Activated T-cell treated with anti-CD3 and anti-CD28 coated beads for 24 hours (primary cell): Measurements from ENCODE around the gene CEP170B.
"Not testable (repeated sequence)": the region's sequence is repeated elsewhere in the genome, so short reads cannot be mapped to it uniquely, and the experiment has no call there.

Experiments
- DNase-seq: peaks from one replicate; pipeline ENCODE4 v3.0.0-alpha.2; 2020; ENCODE audit warnings: low read depth

CEP170B gene

DNA sequence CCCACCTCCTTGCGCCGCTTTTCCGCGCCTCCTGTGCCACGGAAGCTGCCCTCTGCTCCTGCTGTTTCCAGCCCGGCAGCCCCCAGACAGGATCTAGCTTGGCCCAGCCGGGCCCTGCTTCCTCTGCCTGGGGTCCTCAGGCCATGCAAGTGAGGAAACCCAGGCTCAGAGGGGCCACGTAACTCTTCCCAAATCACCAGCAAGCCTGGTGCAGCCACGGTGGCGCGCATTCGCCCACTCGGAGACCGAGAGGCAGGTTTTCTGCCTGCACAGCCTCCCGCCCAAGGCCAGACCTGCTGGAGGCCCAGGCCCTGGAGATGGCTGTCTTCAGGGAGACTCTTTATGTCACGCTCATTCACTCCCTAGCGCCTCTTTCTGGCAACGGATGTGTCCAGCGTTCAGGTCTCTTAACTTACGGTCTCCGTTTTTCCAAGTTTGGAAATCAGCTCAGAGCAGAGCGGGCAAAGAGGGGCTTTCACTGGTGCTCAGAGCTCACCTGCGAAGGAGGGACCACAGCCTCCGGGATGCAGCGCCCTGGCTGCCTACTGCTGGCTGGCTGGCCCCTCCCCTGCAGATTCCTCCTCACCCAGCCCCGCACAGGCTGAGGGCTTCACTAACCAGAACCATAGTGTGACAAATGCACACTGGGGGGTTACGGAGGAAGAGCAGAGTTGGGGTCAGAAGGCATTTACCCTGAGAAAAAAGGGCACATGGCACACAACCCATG, 20.6 kb upstream of the CEP170B start:
- no peak for DNase-seq

DNA sequence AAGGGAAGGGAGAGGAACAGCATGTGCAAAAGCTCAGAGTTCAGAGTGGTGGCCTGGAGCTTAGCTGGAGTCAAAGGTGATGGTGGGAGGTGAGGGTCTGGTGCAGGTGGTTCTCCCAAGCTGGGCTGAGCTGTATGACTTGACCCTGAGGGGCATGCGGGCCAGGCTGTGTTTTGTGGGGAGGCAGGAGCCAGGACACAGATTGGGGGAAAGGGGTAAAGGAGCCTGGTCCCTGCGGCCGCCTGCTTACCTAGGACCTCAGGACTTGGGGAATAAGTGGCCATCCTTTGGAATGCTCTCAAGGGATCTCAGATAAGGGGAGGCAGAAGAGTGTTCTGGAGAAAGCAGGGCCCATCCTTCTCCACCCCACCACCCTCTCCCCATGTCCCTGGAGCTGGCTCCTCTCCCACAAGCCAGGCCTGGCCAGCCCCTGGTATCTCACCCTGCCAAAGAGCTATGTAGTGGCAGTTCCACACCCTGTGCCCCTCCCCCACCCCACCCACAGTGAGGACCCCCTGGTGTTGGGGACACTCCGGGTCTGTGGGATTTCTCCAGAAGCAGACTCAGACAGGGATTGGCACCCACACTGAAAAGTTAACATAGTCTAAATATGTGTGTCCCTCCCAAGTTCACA, 19.9 kb upstream of the CEP170B start:
- DNase-seq, result no peak

DNA sequence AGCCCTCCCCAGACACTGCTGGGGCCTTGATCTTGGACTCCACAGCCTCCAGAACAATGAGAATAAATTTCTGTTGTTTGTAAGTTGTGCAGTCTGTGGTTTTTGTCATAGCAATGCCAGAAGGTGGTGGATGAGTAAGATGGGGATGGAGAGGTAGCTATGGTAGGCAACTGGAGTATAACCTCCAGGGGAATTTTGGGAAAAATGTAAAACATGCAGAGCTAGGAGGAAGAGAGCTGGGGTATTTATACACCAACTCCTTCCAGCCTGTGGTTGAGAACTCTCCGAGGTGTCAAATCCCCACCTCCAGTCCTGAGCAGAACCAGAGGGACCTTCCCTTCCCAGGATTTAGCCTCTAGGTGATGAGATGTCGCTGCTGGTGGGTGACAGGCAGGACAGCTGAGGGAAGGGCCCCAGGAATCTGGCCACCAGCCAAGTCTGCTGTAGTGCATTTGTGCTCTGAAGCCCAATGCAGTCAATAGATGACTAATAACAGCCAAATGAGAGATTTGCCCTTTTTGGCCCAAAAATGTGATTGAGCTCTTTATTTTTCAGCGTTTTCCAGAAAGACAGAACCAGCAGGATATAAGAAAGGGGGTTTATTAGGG, 19.1 kb upstream of the CEP170B start:
- DNase-seq, result no peak

DNA sequence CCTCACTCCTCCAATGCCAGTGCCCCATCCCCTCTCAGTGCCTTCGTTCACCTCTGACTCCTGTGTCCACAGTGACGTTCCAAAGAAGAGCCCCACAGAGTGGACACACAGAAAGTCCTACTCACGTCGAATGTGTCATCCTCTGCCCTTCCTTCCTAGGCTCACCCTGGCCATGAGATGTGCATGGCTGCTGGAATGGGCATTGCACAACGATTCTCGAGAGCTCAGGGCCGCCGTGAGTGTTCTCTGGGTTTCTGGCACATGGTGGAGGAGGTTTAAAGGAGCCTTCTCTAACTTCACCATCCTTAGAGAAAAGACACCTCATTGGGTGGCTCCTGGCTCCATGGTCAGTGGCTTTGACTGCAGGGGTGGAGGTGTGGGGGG, 12.8 kb upstream of the CEP170B start:
- no peak for DNase-seq

DNA sequence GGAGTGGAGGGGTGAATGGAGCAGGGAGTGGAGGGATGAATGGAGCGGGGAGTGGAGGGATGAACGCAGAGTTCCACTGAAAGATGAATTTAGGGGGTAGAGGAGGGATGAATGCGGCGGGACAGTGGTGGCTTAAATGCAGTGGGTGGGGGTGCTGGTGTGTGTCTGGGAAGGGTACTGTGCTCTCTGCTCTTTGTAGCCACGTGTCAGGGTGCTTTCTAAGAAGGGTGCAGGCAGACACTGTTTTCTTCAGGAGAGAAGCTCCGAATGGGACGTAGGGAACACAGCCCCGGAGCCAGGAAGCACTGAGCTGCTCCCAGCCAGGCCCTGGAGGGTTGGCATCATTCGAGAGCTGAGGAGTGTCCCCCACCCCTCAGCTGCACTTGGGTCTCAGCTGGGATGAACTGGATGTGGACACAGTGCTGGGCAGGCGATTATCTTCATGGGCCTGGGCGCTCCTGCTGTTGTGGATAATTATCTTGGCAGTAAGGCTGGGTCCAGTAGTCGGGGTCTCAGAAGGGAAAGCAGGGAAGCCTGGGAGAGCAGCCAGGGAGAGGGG, 9.5 kb upstream of the CEP170B start:
- no peak for DNase-seq

DNA sequence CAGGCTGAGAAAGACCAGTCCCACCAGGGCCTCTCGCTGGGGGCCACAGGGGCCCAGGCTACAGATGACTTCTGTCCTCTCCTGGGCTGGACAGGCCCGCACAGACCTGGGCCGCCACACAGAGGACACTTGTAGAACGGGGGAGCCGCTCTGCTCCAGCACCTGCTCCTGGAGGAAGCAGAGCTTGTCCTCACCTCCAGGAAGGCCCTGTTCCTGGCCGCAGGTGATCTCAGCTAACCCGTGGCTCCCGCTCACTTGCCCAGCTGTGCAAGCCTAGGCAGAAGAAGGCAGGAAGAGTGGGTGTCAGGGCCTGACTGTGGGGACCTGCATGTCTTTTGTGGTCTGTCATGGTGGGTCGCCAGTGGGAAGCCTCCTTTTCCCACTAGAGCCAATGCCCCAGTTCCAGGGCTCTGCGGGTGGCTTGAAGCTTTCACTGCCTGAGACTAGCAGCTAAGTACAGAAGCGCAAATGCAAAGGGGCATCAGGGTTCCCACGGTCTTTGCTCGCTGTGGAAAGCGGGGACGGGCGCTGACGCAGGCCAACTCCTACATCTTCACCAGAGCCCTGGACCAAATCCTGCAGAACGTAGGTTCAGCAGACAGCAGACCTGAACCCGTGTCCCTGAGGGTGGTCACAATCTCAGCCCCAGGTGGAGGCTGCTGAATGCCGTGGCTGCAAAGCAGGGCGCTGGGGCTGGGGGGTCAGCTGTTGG, 8.8 kb upstream of the CEP170B start:
- DNase-seq, result no peak

DNA sequence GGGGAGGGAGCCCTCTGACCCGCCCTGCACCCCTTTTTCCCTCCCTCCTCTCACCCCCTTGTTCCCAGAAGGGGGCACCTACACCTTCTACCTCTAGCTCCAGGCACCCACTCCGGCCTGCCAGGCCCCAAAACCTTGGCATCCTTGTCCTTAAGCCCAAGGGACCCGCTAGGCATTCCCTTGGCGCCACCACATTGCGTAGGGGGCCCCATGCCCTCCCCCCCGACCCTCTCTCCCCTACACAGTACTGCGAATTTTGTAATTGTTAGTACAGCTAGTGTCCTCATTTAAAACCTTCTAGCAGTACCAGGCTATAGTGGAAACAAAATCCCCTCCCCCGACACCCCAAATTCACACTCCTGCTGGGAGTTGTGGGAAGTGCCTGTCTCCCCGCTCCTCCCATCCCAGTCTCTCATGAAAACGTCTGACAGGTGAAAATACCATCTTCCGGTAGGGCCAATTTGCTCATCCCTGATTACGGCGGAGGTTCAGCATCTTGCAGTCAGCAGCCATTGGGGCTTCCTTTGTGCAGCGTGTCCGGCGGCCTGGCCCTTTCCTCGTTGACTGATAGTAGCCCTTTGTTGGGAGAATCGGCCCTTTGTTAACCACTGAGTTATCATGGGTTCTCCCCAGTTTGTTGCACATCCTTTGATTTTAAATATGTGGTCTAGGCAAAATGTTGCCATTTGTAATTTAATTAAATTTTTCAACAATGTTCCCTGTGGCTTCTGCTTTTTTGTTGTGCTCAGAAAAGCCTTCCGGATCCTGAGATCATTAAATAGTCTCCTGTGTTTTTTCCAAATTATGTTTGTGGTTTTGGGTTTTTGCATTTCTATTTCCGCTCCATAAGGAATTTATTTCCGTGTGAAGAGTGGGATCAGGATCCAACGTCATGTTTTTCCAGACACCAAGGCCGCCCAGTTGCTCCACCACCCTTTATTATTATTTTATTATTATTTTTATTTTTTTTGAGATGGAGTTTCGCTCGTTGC, 7.9 kb upstream of the CEP170B start:
- DNase-seq, result no peak

DNA sequence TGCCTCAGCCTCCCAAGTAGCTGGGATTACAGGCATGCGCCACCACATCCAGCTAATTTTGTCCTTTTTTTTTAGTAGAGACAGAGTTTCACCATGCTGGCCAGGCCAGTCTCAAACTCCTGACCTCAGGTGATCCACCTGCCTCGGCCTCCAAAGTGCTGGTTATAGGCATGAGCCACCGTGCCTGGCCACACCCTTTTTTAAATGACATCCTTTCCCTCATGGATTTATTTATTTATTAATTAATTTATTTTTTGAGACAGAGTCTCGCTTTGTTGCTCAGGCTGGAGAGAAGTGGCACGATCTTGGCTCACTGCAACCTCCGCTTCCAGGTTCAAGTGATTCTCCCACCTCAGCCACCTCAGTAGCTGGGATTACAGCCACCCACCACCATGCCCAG, 7.1 kb upstream of the CEP170B start:
- DNase-seq, result not testable (repeated sequence)

DNA sequence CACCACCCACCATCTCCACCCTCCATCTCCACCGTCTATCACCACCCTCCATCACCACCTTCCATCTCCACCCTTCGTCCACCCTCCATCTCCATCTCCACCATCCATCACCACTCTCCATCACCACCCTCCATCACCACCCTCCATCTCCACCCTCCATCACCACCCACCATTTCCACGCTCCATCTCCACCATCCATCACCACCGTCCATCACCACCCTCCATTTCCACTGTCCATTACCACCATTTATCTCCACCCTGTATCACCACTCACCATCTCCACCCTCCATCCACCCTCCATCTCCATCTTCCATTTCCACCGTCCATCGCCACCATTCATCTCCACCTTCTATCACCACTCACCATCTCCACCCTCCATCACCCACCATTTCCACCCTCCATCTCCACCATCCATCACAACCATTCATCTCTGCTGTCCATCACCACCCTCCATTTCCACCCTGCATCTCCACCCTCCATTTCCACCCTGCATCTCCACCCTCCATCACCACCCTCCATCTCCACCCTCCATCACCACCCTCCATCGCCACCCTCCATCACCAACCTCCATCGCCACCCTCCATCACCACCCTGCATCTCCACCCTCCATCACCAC, 6.1 kb upstream of the CEP170B start:
- no peak for DNase-seq

DNA sequence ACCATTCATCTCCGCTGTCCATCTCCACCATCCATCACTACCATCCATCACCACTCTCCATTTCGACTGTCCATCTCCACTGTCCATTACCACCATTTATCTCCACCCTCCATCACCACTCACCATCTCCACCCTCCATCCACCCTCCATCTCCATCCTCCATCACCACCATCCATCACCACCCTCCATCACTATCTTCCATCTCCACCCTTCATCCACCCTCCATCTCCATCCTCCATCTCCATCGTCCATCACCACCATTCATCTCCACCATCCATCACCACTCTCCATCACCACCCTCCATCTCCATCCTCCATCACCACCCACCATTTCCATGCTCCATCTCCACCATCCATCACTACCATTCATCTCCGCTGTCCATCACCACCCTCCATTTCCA, 5.2 kb upstream of the CEP170B start:
- no peak for DNase-seq

DNA sequence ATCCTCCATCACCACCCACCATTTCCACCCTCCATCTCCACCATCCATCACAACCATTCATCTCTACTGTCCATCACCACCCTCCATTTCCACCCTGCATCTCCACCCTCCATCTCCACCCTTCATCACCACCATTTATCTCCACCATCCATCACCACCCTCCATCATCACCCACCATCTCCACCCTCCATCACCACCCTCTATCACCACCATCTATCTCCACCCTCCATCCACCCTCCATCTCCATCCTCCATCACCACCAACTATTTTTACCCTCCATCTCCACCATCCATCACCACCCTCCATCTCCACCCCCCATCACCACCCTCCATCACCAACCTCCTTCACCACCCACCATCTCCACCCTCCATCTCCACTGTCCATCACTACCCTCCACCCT, 4.7 kb upstream of the CEP170B start:
- no peak for DNase-seq

DNA sequence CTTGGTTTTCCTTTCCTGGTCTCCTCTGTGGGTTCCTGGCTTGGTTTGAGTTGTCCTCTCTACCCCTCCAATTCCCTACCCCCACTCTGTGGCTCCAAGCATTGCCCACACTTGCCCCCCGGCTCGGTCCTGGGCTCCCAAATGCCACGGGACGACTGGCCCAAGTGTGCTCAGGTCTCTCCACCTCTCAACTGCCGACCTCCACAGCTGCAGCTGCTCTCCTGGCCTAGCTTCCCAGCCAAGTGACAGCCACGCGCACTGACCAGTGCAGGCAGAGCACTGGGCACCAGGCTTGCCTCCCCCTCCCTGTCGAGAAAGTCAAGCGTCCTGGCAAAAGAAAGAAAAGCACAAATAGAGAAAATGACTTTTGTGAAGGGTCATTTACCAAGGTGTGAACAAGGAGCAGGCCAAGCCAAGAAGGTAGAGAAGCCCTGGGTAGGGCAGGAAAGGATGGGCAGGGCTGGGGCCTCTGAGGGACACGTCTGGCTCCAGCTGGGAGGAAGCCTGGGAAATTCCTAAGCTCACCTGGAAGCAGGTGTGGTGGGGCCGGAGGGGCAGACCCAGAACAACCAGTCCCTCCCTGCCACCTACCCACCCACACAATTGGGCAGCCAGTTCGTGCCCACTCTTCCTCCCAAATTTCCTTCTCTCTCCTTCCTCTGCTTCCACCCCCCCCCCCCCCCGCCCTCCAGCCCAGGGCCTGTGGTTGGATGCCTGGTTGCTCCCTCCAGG, 1.8 kb upstream of the CEP170B start:
- DNase-seq, result no peak

DNA sequence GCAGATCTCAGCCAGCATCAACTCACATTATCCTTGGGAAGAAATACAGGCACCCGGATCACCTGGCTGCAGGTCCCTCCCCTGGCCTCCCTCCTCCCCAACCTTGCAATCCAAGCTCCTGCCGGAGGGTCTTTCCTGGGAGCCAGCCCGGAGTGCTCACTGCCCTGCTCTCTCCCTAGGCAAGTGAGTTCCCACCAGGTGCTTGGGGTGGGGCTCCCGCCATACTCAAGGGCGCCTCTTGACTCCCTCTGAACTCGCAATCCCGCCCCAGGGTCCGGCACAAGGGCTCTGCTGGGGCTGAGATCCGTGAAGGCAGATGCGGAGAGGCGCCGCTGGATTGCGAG, 1.2 kb upstream of the CEP170B start:
- no peak for DNase-seq

DNA sequence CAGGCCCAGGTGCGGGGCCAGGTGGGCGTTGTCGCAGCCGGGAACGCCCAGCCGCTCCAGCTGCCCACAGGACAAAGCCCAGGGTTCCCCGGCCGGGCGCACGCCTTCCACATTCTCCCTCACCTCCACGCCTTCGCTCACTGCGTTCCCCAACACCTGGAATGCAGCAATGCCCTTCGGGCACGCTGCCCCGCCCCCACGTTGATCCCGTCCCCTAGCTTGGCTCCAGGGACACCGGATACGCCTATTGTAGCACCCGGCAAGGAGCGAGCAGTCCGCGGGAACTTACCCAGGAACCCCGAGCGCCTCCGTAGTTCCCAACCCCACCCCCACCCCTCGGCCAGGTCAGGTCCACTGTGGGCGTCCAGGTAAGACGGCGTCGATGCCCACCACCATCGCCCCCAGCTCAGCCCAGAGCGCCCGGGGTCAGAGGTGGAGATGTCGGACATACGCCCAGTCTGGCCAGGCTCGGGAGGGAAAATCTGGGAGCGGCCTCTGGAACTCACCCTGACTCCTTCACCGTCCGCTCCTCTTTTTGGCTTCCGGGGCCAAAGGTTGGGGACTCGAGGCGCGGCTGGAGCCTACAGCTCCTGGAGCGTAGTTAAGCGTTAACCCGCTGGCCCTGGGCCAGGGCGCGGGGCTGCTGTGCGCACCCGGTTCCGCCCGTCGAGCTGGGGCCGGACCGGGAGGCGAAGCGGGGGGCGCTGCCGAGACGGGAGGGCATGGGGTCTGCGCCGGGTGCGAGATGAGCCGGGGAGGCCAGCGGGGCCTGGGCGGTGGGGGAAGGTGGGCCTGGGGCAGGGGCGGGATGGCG, 594 bp upstream of the CEP170B start:
- no peak for DNase-seq

DNA sequence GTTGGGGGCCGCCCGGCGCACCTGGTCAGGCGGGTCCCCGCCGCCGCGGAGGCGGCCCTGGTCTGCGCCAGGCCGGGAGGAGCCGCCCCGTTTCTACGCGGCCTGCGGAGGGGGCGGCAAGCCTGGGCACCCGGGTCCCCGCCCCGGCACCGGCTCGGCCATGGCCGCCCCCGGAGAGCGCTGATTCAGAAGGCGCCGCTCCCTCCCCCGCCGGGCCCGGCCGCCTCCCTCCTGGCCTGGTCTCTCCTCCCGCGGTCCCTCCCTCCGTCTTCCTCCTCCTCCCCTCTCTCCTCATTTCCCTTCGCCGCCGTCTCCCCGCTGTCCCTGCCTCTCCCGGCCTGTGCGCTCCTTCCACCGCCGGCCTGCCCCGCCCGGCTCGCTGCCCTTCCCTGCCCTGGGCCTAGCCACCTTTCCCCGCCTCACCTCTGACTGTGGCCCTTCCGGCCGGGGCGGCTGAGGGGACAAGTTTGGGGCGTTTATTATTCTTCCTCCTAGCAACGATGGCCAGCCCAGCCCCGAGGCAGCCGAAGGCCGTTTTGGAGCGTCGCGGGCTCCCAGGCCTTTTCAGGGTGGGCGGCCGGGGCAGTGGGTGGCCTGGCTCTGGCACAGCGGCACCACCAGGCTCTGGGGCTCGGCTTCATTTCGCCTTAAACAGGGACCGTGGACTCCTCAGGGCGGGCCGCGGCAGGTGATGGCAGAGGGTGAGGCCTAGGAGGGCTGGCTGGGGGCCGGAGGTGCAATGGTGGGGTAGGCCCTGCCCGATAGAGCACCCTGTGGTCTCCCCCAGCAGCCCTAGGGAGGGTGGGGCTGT, 768 bp downstream of the CEP170B start:
- no peak for DNase-seq

DNA sequence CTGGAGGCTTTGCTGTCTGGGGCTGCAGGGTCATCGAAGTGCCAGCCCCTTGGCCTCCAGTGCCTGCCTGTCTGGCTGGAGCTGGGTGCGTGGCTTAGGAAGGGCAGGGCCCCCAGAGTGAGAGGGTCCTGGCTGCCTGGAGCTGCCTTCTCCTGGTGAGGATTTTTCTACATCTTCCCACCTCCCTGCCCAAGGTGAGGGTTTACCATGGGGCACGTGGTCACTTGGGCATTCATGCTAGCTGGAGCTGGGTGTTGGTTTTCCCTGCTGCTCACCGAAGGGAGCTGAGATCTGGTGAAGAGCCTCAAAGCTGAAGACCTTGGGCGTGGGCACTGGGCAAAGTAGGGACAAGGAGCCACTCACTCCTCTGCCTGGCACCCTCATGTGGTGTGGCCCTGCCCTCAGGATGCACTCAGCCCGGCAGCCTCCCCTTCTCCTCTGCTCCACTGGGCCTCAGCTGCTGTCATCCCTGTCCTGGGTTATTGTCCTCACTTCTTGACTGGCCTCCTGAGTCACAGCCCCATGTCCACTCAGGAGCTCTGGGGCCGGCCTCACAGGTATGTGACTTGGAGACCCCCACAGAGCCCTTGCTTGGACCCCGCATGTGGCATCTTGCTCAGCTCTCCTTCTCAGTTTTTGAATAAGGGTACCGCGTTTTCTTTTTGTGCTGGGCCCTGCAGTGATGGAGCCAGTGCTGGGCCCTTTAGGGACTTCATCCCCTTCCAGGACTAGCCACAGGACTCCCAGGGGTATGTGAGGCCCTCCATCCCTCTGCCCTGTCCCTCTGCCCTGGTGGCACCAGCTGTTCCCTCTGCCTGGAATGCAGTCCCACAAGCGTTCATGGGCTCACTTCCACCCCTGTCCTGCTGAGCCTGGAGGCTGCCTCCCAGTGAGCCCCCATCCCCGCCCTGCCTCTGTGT, 1.6 kb downstream of the CEP170B start:
- no peak for DNase-seq

DNA sequence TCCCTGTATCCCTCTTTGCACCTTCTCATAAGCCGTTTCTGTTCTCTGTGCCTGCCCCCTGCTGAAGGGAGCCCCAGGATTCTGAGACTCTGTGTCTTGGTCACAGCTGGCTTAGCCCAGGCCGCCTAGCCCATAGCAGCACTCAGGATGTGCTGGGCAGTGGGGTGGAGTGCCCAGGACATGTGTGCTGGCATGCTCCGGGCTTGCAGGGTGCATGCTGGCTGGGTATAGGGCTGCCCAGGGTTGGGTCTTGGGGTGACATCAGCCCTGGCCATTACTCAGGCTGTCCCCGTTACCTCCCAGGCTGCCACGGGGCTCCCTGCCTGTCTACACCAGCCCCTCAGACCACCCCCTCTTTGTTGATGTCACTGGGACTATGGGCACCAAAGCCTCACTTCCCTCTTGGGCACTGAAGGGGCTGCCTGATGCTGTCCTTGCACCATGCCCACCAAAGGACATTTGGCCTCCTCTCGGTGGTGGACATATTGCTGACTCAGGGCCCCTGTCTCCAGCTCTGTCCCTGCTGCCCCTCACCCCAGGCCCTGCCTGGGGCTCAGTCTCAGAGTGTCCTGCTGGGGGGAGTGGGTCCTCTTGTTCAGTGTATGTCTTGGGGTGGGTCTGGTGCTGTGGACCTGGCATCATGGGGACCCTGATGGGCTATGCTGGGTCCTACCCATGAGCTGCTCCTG, 2.4 kb downstream of the CEP170B start:
- no peak for DNase-seq
